Choroid plexus epithelial cell (primary cell): ENCODE data around the gene PCDHB7.
"Not testable (repeated sequence)": the region's sequence is repeated elsewhere in the genome, so short reads cannot be mapped to it uniquely, and the experiment has no call there.

Experiments used
- DNase-seq: peaks from one replicate; pipeline ENCODE4 v3.0.0-alpha.2; 2010; ENCODE audit warnings: low read depth
- H3K4me3 ChIP-seq: 2 replicates; pipeline ENCODE4 v1.5.1; 2011; ENCODE audit warnings: low read depth, mild to moderate bottlenecking, control low read depth, low read length, moderate library complexity
- TF ChIP-seq, protein P1 (sequence below): conservative IDR thresholded peaks from 2 replicates; pipeline ENCODE4 v1.5.1; 2011; ENCODE audit warnings: low read depth, mild to moderate bottlenecking, control low read depth, inconsistent platforms, low read length, moderate library complexity

PCDHB7 gene

DNA sequence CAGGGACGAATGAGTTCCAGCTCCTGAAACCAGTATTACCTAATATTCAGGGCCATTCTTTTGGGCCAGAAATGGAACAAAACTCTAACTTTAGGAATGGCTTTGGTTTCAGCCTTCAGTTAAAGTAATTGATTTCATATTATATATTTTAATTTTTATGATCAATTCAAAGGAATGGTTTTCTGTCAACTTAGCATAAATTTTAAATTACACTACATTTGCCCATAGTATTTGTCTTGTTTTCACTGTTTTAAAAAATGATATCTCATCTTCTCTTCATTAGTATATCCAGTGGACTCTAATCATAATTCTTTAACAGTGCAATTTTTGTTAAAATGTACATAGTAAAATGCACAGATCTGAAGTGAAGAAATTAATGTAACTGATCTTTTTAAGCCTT lies 7.9 kb downstream of the PCDHB7 start:
- DNase-seq = no peak
- TF ChIP-seq, protein P1, sequence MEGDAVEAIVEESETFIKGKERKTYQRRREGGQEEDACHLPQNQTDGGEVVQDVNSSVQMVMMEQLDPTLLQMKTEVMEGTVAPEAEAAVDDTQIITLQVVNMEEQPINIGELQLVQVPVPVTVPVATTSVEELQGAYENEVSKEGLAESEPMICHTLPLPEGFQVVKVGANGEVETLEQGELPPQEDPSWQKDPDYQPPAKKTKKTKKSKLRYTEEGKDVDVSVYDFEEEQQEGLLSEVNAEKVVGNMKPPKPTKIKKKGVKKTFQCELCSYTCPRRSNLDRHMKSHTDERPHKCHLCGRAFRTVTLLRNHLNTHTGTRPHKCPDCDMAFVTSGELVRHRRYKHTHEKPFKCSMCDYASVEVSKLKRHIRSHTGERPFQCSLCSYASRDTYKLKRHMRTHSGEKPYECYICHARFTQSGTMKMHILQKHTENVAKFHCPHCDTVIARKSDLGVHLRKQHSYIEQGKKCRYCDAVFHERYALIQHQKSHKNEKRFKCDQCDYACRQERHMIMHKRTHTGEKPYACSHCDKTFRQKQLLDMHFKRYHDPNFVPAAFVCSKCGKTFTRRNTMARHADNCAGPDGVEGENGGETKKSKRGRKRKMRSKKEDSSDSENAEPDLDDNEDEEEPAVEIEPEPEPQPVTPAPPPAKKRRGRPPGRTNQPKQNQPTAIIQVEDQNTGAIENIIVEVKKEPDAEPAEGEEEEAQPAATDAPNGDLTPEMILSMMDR = no peak
- H3K4me3 ChIP-seq = no peak overlapping the region

DNA sequence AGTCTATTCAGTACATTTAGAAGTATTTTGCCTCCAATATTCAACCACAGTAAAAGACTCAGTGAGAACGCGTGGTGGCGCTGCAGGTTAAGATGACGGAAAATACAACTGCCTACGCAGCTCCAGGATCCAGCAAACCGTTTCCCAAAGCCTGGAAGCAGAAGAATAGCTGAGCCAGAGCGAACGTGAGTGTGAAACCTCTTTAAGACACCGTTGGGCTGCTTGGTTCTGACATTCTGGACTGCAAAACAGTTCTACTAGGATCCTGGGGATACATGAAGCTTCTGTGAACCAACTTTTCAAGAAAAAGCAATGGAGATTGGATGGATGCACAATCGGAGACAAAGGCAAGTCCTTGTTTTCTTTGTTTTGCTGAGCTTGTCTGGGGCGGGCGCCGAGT lies 9.8 kb downstream of the PCDHB7 start, which contains the start of gene PCDHB16:
PCDHB16 (plus strand) TSS at position 140 of the 400 bp plus-strand sequence; CDS start at position 313, 173 bp downstream.
- TF ChIP-seq, protein P1 = peak; percentile 20
- peak; percentile 4 for DNase-seq
- H3K4me3 ChIP-seq = no peak within 1 kb of the TSS

DNA sequence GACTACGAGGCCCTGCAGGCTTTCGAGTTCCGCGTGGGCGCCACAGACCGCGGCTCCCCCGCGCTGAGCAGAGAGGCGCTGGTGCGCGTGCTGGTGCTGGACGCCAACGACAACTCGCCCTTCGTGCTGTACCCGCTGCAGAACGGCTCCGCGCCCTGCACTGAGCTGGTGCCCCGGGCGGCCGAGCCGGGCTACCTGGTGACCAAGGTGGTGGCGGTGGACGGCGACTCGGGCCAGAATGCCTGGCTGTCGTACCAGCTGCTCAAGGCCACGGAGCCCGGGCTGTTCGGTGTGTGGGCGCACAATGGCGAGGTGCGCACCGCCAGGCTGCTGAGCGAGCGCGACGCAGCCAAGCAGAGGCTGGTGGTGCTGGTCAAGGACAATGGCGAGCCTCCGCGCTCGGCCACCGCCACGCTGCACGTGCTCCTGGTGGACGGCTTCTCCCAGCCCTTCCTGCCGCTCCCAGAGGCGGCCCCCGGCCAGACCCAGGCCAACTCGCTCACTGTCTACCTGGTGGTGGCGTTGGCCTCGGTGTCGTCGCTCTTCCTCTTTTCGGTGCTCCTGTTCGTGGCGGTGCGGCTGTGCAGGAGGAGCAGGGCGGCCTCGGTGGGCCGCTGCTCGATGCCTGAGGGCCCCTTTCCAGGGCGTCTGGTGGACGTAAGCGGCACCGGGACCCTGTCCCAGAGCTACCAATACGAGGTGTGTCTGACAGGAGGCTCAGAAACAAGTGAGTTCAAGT lies 11.8 kb downstream of the PCDHB7 start:
- not testable (repeated sequence) for DNase-seq, H3K4me3 ChIP-seq

DNA sequence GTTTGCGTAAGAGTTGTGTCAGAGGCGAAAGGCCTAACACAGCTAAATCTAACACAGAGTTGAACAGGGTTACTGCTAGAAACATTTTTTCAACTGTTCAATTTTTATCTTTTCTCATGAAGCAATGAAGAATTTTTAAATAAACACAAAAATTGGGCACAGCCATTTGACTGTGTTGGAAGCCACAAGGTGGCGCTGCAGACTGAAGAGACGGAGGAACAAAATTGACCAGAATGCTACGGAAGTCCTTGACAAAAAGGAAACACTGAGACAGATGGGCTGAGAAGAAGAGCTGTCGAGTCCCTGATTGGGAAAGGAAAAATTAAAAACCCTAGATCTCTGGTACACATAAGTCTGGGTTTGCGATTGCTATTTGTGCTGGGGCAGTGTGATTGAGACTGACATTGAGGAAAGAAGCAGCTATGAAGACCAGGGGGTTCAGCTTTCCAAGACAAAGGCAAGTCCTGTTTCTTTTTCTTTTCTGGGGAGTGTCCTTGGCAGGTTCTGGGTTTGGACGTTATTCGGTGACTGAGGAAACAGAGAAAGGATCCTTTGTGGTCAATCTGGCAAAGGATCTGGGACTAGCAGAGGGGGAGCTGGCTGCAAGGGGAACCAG lies 14.6 kb downstream of the PCDHB7 start, which contains the start of gene PCDHB9:
PCDHB9 (plus strand) TSS at position 265 of the 616 bp plus-strand sequence; CDS start at position 423, 158 bp downstream.
- no peak within 1 kb of the TSS for H3K4me3 ChIP-seq
- peak; percentile 11 for DNase-seq
- TF ChIP-seq, protein P1 = peak; percentile 30

DNA sequence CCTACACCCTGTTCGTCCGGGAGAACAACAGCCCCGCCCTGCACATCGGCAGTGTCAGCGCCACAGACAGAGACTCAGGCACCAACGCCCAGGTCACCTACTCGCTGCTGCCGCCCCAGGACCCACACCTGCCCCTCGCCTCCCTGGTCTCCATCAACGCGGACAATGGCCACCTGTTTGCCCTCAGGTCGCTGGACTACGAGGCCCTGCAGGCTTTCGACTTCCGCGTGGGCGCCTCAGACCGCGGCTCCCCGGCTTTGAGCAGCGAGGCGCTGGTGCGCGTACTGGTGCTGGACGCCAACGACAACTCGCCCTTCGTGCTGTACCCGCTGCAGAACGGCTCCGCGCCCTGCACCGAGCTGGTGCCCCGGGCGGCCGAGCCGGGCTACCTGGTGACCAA lies 16.2 kb downstream of the PCDHB7 start:
- not testable (repeated sequence) for DNase-seq, H3K4me3 ChIP-seq

DNA sequence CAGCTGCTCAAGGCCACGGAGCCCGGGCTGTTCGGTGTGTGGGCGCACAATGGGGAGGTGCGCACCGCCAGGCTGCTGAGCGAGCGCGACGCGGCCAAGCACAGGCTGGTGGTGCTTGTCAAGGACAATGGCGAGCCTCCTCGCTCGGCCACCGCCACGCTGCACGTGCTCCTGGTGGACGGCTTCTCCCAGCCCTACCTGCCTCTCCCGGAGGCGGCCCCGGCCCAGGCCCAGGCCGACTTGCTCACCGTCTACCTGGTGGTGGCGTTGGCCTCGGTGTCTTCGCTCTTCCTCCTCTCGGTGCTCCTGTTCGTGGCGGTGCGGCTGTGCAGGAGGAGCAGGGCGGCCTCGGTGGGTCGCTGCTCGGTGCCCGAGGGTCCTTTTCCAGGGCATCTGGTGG lies 16.7 kb downstream of the PCDHB7 start:
- DNase-seq, H3K4me3 ChIP-seq: not testable (repeated sequence)

DNA sequence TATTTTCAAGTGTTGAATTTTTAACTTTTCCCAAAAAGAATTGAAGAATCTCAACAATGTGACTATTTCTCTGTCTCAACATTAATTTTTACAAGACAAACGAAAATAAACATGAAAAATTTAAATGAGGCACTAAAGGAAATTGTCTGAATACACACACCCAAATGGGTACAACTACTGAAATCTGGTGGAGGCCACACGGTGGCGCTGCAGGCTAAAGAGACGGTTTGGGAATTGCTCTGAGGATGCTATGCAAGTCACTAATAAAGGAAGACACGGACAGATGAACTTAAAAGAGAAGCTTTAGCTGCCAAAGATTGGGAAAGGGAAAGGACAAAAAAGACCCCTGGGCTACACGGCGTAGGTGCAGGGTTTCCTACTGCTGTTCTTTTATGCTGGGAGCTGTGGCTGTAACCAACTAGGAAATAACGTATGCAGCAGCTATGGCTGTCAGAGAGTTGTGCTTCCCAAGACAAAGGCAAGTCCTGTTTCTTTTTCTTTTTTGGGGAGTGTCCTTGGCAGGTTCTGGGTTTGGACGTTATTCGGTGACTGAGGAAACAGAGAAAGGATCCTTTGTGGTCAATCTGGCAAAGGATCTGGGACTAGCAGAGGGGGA lies 19.8 kb downstream of the PCDHB7 start, which contains the start of gene PCDHB10:
PCDHB10 (plus strand) TSS at position 244 of the 616 bp plus-strand sequence; CDS start at position 444, 200 bp downstream.
- TF ChIP-seq, protein P1 = peak; percentile 40
- peak; percentile 19 for DNase-seq
- no peak within 1 kb of the TSS for H3K4me3 ChIP-seq

DNA sequence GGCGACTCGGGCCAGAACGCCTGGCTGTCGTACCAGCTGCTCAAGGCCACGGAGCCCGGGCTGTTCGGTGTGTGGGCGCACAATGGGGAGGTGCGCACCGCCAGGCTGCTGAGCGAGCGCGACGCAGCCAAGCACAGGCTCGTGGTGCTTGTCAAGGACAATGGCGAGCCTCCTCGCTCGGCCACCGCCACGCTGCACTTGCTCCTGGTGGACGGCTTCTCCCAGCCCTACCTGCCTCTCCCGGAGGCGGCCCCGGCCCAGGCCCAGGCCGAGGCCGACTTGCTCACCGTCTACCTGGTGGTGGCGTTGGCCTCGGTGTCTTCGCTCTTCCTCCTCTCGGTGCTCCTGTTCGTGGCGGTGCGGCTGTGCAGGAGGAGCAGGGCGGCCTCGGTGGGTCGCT lies 21.9 kb downstream of the PCDHB7 start:
- H3K4me3 ChIP-seq, DNase-seq: not testable (repeated sequence)

DNA sequence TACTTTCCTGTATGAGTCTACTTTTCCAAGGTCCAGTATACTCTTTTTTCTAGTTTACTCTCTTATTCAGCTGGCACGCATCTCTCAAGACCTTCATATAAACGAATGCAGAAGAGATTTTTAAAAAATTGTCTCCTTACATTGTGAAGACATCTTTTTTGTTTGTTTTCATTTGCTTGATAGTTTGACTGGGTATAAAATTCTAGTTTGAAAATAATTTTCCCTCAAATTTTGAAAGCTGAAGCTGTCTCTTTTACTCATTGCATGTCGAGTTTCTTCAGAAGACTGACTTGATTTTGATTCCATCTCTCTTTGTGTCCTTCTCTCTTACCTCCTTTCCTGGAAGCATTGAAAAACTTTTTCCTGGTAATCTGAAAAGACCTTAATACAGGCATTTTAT lies 23.9 kb downstream of the PCDHB7 start:
- TF ChIP-seq, protein P1 = no peak
- H3K4me3 ChIP-seq = no peak overlapping the region
- no peak for DNase-seq
